WERI-Rb-1 (cell line): ENCODE data around the gene VSIR.
A peak's percentile ranks its signal among the peaks of the same experiment; 100 is the strongest.

Source experiments
- DNase-seq: peaks from one replicate; pipeline ENCODE4 v3.0.0-alpha.2; 2020
- H3K27ac ChIP-seq: fragments of 250-450 bp; sonication (Bioruptor Pico); 2 replicates; pipeline ENCODE4 v1.5.1; 2020; ENCODE audit warnings: mild to moderate bottlenecking, moderate library complexity
- H3K27me3 ChIP-seq: fragments of 250-450 bp; sonication (Bioruptor Pico); 2 replicates; pipeline ENCODE4 v1.5.1; 2021; ENCODE audit warnings: mild to moderate bottlenecking, low read depth, moderate library complexity; ENCODE audit not compliant: insufficient read depth, severe bottlenecking
- H3K36me3 ChIP-seq: fragments of 250-450 bp; sonication (Bioruptor Pico); 2 replicates; pipeline ENCODE4 v1.5.1; 2020; ENCODE audit warnings: mild to moderate bottlenecking, moderate library complexity
- H3K4me3 ChIP-seq: 2 replicates; pipeline ENCODE4 v1.5.1; 2011; ENCODE audit warnings: low read depth, mild to moderate bottlenecking, control low read depth, low read length
- H3K9me3 ChIP-seq: fragments of 250-450 bp; sonication (Bioruptor Pico); 2 replicates; pipeline ENCODE4 v1.5.1; 2021; ENCODE audit warnings: mild to moderate bottlenecking, moderate library complexity; ENCODE audit not compliant: severe bottlenecking
- CTCF ChIP-seq: IDR thresholded peaks from 2 replicates; pipeline ENCODE4 v1.5.1; 2011; ENCODE audit warnings: low read depth, mild to moderate bottlenecking, control low read depth, inconsistent platforms, low read length

Gene VSIR

GRCh38 chr10:71726580-71727104 lies 46.7 kb downstream of the VSIR start:
- Histone ChIP-seq H3K27ac (no peak overlapping the region), H3K4me3 (no peak overlapping the region), H3K27me3 (no peaks in the 10 kb centered on the region), H3K36me3 (peaks cover 2% of the 10 kb centered on the region; the same call in 1 of the 2 replicates), H3K9me3 (no peaks in the 10 kb centered on the region)
- TF ChIP-seq CTCF, result no peak
- no peak for DNase-seq

- no peak for DNase-seq
- Histone ChIP-seq H3K27ac (no peak overlapping the region), H3K36me3 (no peaks in the 10 kb centered on the region; the same call in 1 of the 2 replicates), H3K4me3 (no peak overlapping the region), H3K27me3 (no peaks in the 10 kb centered on the region), H3K9me3 (no peaks in the 10 kb centered on the region)
- peak; percentile 8; the same call in 1 of the 2 replicates for TF ChIP-seq CTCF
These were observed 47.2 kb downstream of the VSIR start for GRCh38 chr10:71725998-71726579.

- Histone ChIP-seq H3K27me3 (no peaks in the 10 kb centered on the region), H3K4me3 (no peak overlapping the region), H3K36me3 (no peaks in the 10 kb centered on the region; the same call in 1 of the 2 replicates), H3K9me3 (no peaks in the 10 kb centered on the region), H3K27ac (no peak overlapping the region)
- no peak for DNase-seq
- no peak for TF ChIP-seq CTCF
These were observed 48.1 kb downstream of the VSIR start for GRCh38 chr10:71725249-71725648.

GRCh38 chr10:71724539-71724938 lies 48.8 kb downstream of the VSIR start:
- TF ChIP-seq CTCF, result no peak
- no peaks in the 10 kb centered on the region for H3K27me3 ChIP-seq
- no peaks in the 10 kb centered on the region for H3K9me3 ChIP-seq
- no peak overlapping the region for H3K27ac ChIP-seq
- DNase-seq, result no peak
- no peak overlapping the region for H3K4me3 ChIP-seq
- no peaks in the 10 kb centered on the region; the same call in 1 of the 2 replicates for H3K36me3 ChIP-seq

- Histone ChIP-seq H3K4me3 (no peak overlapping the region), H3K27ac (no peak overlapping the region), H3K9me3 (no peaks in the 10 kb centered on the region), H3K27me3 (no peaks in the 10 kb centered on the region), H3K36me3 (no peaks in the 10 kb centered on the region; the same call in 1 of the 2 replicates)
- no peak for TF ChIP-seq CTCF
- DNase-seq, result no peak
These were observed 50.0 kb downstream of the VSIR start for GRCh38 chr10:71723311-71723710.

- Histone ChIP-seq H3K27me3 (no peaks in the 10 kb centered on the region), H3K9me3 (no peaks in the 10 kb centered on the region), H3K36me3 (no peaks in the 10 kb centered on the region; the same call in 1 of the 2 replicates), H3K4me3 (no peak overlapping the region), H3K27ac (no peak overlapping the region)
- no peak for DNase-seq
- TF ChIP-seq CTCF, result no peak
These were observed 50.5 kb downstream of the VSIR start for GRCh38 chr10:71722849-71723248.
